ENCODE results near the gene PUS7L.

The PUS7L gene, protein sequence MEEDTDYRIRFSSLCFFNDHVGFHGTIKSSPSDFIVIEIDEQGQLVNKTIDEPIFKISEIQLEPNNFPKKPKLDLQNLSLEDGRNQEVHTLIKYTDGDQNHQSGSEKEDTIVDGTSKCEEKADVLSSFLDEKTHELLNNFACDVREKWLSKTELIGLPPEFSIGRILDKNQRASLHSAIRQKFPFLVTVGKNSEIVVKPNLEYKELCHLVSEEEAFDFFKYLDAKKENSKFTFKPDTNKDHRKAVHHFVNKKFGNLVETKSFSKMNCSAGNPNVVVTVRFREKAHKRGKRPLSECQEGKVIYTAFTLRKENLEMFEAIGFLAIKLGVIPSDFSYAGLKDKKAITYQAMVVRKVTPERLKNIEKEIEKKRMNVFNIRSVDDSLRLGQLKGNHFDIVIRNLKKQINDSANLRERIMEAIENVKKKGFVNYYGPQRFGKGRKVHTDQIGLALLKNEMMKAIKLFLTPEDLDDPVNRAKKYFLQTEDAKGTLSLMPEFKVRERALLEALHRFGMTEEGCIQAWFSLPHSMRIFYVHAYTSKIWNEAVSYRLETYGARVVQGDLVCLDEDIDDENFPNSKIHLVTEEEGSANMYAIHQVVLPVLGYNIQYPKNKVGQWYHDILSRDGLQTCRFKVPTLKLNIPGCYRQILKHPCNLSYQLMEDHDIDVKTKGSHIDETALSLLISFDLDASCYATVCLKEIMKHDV

DNA sequence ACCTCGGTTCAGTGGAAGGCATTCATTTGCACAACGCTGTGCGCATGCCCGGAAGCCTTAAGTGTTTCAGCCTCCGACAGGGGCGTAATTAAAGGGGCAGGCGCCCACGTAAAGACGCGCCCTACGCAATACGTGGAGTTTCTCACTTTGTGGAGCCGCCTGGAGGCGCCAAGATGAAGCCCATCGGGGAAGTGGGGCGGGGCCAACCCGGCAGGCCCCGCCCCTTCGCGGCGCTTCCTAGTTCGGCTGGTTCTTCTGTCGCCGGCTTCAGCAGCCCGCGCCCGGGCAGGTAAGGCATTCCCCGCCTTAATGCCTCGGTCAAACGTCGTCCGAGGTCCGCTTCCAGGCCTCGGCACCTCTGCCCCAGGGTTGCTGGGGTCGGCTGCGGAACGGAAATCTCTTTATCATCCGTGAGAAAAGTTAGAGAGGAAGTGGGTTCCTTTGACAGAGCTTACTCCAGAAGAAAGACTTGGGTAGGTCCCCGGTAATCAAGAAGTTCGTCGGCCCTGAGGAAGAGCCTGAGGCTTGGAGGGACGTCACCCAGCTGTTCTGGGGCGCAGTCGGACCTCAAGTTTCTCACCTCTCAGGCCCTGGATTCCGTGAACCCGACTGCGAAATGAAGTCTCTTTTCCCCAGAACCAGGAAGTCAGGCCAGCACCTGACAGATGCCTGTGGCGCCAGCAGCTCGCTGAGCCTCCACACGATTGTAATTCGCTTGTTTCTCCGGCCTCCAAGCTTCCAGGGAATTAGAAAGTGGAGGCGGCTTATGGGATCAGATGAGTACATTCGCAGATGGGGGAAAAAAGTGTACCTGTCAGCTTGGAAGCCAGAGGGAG lies at the start of gene PUS7L, which contains the start of gene IRAK4:
PUS7L (minus strand) TSS at position 63 of the 836 bp plus-strand sequence. CDS start 3,545 bp downstream, outside the sequence.
IRAK4 (plus strand) TSS at position 224 of the 836 bp plus-strand sequence. CDS start 9,161 bp downstream, outside the sequence.
- H3K4me1 Mint-ChIP-seq (ENCODE audit: low read depth): peaks cover 76% of the 10 kb centered on the region
- H3K27ac Mint-ChIP-seq: peak within 1 kb of the TSS; percentile 97
- peak within 1 kb of the TSS; percentile 96 for H3K4me3 Mint-ChIP-seq
- no peaks in the 10 kb centered on the region for H3K9me3 Mint-ChIP-seq (ENCODE audit: low read depth)
- no peaks in the 10 kb centered on the region for H3K27me3 Mint-ChIP-seq
- peaks cover 19% of the 10 kb centered on the region for H3K36me3 Mint-ChIP-seq

DNA sequence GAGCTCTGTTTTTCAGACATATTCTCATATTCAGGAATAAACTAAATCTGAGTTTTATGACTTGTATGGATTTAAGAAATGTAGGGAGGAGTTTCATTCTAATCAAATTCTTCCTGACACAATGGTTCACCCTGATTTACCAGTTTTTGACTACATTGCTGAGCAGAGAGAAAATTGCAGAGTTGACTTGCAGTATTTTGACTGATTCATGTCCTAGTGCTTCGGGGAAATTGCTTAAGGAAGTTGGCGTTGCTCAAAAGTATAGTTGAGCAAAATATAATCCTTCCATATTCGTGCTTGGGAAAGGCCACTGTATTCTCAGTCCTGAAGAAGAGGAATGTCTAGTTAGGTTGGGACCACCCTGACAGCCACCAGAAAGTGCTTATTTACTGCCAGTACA lies 48.8 kb upstream of the PUS7L start:
- H3K36me3 Mint-ChIP-seq: peaks cover 6% of the 10 kb centered on the region
- peak overlapping the region; percentile 100 for H3K4me3 Mint-ChIP-seq
- H3K27ac Mint-ChIP-seq: peak overlapping the region; percentile 100
- H3K4me1 Mint-ChIP-seq (ENCODE audit: low read depth): peaks cover 56% of the 10 kb centered on the region
- no peaks in the 10 kb centered on the region for H3K27me3 Mint-ChIP-seq
- H3K9me3 Mint-ChIP-seq (ENCODE audit: low read depth): no peaks in the 10 kb centered on the region

DNA sequence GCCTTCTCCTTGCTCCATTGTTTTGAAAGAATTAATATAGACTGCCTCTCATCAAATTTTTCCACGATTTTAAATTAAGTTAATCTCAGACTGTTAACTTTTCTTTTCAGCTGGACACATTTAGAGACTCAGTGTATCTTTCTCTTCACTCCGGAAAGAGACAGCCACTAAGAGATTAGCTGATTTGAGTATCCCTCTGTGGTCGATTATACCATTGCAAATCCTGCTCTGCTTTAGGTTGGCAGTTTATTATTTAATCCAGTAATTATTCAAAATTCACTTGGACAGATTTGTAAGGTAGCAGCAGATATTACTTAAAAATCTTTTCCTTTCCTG lies 48.1 kb upstream of the PUS7L start:
- peak overlapping the region; percentile 100 for H3K27ac Mint-ChIP-seq
- H3K27me3 Mint-ChIP-seq: no peaks in the 10 kb centered on the region
- no peaks in the 10 kb centered on the region for H3K9me3 Mint-ChIP-seq (ENCODE audit: low read depth)
- peaks cover 6% of the 10 kb centered on the region for H3K36me3 Mint-ChIP-seq
- H3K4me1 Mint-ChIP-seq (ENCODE audit: low read depth): peaks cover 55% of the 10 kb centered on the region
- H3K4me3 Mint-ChIP-seq: peak overlapping the region; percentile 100

DNA sequence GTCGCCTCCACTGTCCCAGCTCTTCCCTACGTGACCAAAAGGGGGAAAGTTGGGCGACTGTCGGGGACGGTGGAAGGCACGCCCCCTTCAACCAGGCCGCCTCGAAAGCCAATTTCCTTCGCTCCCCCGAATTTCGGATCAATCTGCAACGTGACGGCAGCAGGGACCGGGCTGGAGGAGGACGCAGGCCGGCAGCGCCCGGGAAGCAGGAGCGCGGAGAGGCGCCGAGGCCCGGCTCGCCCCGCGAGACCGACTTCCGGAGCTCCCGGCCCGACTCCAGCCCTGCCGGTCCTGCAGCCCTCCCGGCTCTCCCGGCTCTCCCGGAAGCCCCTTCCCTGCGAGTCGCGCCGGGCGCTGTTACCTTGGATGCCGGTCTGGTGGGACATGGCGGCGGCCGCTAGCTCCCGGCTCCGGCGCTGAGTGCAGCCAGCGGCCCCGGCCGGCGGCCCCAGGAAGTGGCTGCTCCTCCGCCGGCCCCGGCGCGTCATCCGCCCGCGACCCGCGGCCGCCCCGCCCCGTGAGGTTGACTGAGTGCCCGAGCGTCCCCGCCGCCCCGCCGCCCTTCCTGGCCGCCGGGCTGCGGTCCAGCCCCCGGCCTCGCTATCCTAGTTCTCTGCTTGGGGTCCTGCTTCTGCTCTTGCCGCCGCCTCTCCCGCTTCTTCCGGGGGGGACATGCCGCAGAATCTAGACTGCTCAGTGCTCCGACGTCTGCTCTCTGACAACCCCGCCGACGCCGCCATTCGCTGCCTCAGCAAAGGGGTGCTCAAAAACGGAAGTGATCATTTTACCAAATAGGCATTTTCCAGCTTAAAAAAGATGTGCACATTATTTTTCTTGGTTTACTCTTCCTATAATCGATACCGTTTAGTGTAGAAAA lies 47.5 kb upstream of the PUS7L start, which contains the start of gene TWF1:
TWF1 (minus strand) TSS at position 458 of the 877 bp plus-strand sequence; CDS start at position 386, 72 bp downstream.
- Mint-ChIP-seq H3K27me3 (no peaks in the 10 kb centered on the region), H3K4me3 (peak within 1 kb of the TSS; percentile 100), H3K27ac (peak within 1 kb of the TSS; percentile 100), H3K9me3 (ENCODE audit: low read depth) (no peaks in the 10 kb centered on the region), H3K36me3 (peaks cover 7% of the 10 kb centered on the region), H3K4me1 (ENCODE audit: low read depth) (peaks cover 50% of the 10 kb centered on the region)

DNA sequence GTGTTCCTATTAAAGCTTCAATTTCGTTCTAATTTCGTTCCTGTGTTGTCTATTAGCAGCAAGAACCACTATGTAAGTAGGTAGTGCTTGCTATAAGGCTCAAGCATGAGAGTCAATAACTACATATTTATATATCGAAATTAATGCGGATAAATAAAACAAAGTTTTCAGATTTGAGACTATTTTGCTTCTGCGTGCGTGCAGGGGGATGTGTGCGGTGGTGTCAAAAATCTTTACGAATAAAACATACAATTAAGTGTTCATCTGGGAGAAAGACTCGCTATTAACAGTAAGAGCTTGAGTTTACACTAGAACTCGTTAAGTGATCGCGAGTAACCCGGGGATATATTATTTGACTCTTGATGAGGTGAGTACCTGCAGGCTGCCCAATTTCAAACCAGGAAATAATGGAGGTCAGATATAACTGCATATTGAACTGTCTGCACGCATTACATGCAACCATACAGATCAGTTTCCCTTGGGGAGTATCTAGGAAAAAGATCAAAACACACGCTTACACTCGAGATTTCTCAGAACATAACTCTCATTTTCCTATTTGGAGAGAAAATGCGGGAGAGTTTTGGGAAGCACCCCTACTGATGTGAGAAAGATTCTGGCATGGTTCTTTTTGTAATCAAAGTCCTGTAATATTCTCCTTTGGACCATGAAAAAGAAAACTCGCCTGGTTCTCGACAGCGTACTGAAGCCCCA lies 46.7 kb upstream of the PUS7L start:
- H3K36me3 Mint-ChIP-seq: peaks cover 7% of the 10 kb centered on the region
- H3K4me3 Mint-ChIP-seq: peak overlapping the region; percentile 100
- no peaks in the 10 kb centered on the region for H3K27me3 Mint-ChIP-seq
- H3K4me1 Mint-ChIP-seq (ENCODE audit: low read depth): peaks cover 46% of the 10 kb centered on the region
- peak overlapping the region; percentile 90 for H3K27ac Mint-ChIP-seq
- H3K9me3 Mint-ChIP-seq (ENCODE audit: low read depth): no peaks in the 10 kb centered on the region

DNA sequence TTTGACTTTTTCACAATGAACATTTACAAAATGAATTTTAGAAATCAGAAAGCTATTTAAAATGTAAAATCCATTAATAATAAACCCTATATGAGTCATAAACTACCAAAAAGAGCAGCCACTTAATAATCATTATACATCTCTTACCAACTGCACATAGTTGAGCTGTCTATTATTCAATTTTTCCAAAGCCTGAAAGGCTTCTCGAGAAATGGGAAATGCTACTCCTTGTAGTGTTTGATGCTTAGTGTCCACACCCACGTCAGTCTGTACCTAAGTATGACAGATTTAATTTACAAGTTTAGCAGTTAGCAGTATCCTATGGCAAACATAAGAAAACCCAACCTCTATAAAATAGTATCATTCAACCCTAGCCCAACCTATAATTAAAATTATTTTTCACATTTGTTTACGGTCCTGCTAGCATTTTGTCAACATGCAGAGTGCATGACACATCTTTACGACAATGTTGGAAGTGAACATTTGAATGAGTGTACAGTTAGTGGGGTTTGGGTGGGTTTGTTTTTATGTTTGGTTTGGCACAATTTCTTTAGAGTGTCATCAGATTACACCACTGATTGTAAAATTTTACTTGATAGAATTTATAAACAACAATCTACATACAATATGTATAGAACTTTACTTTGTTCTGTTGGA lies 39.1 kb upstream of the PUS7L start:
- Mint-ChIP-seq H3K4me3 (no peak overlapping the region), H3K27me3 (no peaks in the 10 kb centered on the region), H3K27ac (peak overlapping the region; percentile 79), H3K4me1 (ENCODE audit: low read depth) (peaks cover 14% of the 10 kb centered on the region), H3K9me3 (ENCODE audit: low read depth) (no peaks in the 10 kb centered on the region), H3K36me3 (peaks cover 6% of the 10 kb centered on the region)

DNA sequence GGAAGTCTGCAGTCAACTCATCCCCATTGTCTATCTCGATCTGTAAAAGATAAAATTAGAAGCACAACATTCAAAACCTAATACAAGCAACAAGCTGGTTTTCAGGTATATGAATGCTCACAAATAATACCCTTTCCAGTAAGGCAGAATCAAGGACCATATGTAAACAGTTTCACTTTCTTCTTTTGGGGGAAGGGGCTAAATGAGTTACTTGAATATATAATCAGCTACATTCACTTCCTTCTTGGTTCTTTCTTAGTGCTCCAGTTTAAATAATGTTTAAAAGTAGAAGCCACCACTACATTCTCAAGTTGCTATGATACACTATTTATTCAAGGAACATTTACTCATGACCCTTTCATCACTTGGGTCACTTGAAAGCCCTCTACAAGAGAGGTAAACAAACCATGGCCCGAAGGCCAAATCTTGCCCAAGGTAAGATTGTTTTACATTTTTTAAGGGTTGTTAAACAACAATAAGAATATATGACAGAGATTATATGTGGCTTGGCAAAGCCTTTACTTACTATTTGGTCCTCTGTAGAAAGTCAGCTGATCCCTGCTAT lies 37.2 kb upstream of the PUS7L start:
- peaks cover 7% of the 10 kb centered on the region for H3K4me1 Mint-ChIP-seq (ENCODE audit: low read depth)
- peak overlapping the region; percentile 24 for H3K27ac Mint-ChIP-seq
- no peaks in the 10 kb centered on the region for H3K27me3 Mint-ChIP-seq
- H3K9me3 Mint-ChIP-seq (ENCODE audit: low read depth): no peaks in the 10 kb centered on the region
- H3K4me3 Mint-ChIP-seq: no peak overlapping the region
- peaks cover 9% of the 10 kb centered on the region for H3K36me3 Mint-ChIP-seq

DNA sequence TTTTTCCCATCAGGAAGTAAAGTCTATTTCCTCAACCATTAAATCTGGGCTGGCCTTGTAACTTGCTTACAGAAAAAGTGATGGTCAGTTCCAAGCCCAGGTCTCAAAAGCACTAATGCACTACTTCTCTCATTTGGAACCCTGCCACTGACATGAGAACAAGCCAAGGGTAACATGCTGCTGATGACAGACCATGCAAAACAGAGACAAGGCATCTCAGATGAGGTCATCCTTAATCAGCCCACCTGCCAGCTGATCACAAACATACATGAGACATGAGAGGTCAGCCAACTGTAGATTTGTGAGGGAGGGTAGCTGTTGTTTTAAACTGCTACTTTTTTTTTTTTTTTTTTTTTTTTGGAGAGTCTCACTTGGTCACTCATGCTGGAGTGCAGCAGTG lies 31.4 kb upstream of the PUS7L start:
- Mint-ChIP-seq H3K36me3 (peaks cover 15% of the 10 kb centered on the region), H3K4me1 (ENCODE audit: low read depth) (no peaks in the 10 kb centered on the region), H3K27me3 (no peaks in the 10 kb centered on the region), H3K9me3 (ENCODE audit: low read depth) (no peaks in the 10 kb centered on the region), H3K4me3 (no peak overlapping the region), H3K27ac (no peak overlapping the region)

DNA sequence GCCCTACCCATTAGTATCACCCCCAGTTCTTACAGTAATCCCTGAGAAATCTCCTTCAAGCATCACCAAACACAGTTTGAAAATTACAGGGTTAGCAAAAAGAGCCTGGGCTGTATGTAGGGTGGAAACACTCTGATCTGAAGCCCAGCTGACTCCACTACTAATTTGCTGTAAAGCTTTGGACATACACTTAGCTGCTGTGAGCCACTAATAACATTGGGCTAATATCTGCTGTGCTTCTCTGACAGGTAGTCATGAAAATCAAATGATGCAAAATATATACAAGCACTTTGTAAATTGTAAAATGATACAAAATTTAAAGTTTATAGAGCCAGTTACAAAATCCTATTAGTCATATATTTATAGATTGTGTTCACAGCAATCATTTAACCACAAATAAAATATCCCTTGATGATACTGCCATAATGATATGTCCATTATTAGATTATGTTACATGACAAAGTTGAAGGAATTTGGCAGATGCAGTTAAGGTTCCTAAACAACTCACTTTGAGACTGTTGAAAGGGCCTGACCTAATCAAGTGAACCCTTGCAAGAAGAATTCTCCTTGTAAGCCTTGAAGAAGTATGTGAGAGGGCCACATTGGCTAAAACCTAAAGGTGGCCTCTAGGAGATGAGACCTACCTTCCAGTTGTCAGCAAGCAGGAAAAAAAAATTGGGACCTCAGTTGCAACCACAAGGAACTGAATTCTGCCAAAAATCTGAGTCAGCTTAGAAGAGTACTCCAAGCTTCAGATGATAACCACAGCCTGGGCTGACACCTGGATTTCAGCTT lies 28.5 kb upstream of the PUS7L start:
- H3K9me3 Mint-ChIP-seq (ENCODE audit: low read depth): no peaks in the 10 kb centered on the region
- H3K36me3 Mint-ChIP-seq: peaks cover 12% of the 10 kb centered on the region
- no peak overlapping the region for H3K4me3 Mint-ChIP-seq
- H3K4me1 Mint-ChIP-seq (ENCODE audit: low read depth): no peaks in the 10 kb centered on the region
- no peaks in the 10 kb centered on the region for H3K27me3 Mint-ChIP-seq
- H3K27ac Mint-ChIP-seq: no peak overlapping the region

DNA sequence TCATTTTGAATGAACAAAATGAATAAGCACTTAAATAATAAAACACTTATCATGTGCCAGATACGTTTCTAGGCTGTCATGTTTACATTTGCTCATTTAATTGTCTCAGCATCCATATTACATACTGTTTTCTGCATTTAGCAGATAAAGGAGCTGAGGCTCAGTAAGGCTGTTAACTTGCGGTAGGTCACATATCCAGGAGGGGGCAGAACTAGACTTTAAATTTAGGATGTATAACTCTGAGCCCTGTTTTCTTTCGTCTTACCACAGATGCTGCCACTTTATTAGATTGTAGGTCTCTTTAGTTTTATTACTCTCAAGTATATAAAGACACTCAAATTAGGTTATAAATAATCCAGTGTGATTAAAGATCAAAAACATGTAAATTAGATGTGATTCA lies 17.9 kb upstream of the PUS7L start:
- Mint-ChIP-seq H3K36me3 (peaks cover 5% of the 10 kb centered on the region), H3K4me1 (ENCODE audit: low read depth) (peaks cover 5% of the 10 kb centered on the region), H3K27me3 (no peaks in the 10 kb centered on the region), H3K9me3 (ENCODE audit: low read depth) (no peaks in the 10 kb centered on the region), H3K4me3 (no peak overlapping the region), H3K27ac (no peak overlapping the region)

DNA sequence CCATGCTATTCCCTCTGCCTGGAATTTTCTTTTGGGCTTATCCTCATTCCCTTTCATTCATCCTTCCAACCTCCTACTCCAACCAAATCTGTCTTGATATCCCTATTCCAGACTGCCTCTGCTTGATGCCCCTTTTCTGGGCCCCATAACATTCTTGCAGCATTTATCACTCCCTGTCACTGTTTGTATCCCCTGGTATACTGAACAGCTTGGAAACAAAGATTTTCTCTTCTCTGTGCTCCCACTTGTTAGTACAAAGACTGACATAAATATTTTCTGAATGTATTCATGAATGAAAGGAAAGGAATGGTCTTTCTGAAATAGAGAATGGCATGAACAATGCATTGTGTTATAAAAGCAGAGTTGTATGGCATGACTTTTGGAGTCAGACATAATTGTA lies 7.7 kb upstream of the PUS7L start:
- Mint-ChIP-seq H3K4me3 (no peak overlapping the region), H3K4me1 (ENCODE audit: low read depth) (peaks cover 36% of the 10 kb centered on the region), H3K9me3 (ENCODE audit: low read depth) (no peaks in the 10 kb centered on the region), H3K27ac (no peak overlapping the region), H3K36me3 (peaks cover 11% of the 10 kb centered on the region), H3K27me3 (no peaks in the 10 kb centered on the region)

DNA sequence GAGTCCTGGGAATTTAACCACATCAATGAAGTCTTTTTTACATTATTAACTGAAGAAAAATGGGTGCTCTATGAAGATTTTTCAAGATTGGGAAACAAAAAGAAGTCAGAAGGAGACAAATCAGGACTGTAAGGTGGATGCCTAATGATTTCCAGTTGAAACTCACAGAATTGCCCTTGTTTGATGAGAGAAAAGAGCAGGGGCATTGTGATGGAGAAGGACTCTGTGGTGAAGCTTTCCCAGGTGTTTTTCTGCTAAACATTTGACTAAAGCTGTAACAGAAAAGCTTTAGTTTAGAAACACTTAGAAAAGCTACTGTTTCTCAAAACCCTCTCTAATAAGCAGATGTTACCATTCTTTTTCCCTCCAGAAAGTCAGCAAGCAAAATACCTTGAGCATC lies 5.9 kb upstream of the PUS7L start:
- Mint-ChIP-seq H3K4me3 (no peak overlapping the region), H3K9me3 (ENCODE audit: low read depth) (no peaks in the 10 kb centered on the region), H3K36me3 (no peaks in the 10 kb centered on the region), H3K27ac (no peak overlapping the region), H3K27me3 (no peaks in the 10 kb centered on the region), H3K4me1 (ENCODE audit: low read depth) (peaks cover 43% of the 10 kb centered on the region)

Data from activated naive CD8-positive, alpha-beta T cell (primary cell).